GM19467 (cell line): Measurements from ENCODE around the gene CDH15.
A peak's percentile ranks its signal among the peaks of the same experiment; 100 is the strongest.
"Not testable (repeated sequence)": the region's sequence is repeated elsewhere in the genome, so short reads cannot be mapped to it uniquely, and the experiment has no call there.

Source experiments
- ATAC-seq: cut with Tn5 transposase; IDR thresholded peaks from one replicate; pipeline ENCODE4 v1.9.1; 2021; ENCODE audit warnings: mild to moderate bottlenecking, moderate library complexity; ENCODE audit not compliant: unreplicated experiment

CDH15 gene

GRCh38 chr16:89155851-89156739 is 15.5 kb upstream of the CDH15 start:
- ATAC-seq: no peak

- no peak for ATAC-seq
Observed at GRCh38 chr16:89156740-89157645, 14.6 kb upstream of the CDH15 start.

DNA sequence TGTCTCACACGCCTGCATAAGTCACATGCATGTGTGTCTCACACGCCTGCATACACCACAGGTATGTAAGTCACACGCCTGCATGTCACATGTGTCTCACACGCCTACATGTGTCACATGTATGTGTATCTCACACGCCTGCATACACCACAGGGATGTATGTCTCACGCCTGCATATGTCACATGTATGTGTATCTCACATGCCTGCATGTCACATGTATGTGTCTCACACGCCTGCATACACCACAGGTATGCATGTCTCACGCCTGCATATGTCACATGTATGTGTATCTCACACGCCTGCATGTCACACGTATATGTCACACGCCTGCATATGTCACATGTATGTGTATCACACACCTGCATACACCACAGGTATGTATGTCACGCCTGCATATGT is 13.8 kb upstream of the CDH15 start:
- no peak for ATAC-seq

DNA sequence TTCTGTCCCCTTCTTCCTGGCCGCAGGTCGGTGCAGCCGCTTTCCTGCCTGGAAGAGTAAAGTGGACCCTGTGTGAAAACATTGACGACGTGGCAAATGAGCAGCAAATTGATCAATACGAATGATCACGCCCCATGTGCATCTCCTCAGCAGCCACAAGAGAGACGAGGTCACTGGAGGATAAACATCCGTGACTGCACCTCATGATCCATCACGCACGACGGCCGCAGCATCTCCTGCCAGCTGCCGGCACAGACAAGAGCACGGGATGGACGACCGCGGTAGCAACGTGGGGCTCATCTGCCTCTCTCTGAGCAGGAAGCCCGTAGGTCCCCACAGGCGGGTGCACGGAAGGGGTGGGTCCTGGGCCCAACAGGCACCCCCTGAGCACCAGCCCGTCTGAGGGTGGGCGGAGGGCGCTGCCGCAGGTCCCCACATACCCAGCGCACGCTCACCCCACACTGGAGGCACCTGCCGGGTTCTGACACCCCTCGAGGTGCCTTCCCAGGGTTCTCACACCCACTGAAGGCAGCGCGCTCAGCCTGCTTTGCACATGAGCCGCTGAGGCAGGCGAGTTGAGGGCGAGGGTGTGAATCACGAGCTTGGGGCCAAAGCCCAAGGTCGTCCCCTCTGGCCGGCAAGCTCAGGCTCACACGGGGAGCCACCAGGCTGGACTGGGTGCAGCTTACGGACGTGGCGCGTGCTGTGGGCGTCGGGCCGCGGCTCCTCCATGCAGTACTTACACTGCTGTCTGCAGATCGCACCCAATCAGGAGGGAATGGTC is 12.3 kb upstream of the CDH15 start:
- ATAC-seq: no peak

- no peak for ATAC-seq
Observed at GRCh38 chr16:89159850-89160354, 11.6 kb upstream of the CDH15 start.

DNA sequence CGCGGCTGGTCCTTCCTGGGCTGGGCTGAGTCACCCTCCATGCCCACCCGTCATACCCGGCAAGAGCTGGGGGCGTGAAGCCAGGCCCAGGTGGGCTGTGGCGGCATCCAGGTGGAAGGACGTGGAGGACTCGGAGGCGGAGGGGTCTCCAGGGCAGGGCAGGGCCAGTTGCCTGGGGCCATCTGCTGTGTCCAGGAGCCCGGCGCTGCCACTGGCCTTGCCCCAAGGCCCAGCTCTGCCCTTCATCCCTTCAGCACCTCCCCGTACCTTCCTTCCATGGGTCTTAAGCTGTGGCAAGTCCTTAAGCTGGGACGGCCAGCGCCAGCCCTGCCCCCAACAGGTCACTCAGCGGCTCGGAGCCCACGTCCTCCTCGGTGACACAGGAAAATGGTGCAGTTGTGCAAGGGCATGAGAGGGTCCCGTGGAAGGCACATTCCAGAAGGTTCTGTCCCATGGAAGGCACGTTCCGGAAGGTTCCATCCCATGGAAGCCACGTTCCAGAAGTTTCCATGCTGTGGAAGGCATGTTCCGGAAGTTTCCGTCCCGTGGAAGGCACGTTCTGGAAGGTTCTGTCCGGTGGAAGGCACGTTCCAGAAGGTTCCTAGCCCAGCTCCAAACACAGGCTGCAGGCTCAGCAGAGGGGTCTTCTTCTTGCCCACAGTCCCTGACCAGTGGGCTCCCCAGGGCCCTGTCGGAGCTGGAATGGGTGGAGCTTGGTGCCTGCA is 10.4 kb upstream of the CDH15 start:
- no peak for ATAC-seq

GRCh38 chr16:89161763-89162713 is 9.5 kb upstream of the CDH15 start:
- ATAC-seq: no peak

DNA sequence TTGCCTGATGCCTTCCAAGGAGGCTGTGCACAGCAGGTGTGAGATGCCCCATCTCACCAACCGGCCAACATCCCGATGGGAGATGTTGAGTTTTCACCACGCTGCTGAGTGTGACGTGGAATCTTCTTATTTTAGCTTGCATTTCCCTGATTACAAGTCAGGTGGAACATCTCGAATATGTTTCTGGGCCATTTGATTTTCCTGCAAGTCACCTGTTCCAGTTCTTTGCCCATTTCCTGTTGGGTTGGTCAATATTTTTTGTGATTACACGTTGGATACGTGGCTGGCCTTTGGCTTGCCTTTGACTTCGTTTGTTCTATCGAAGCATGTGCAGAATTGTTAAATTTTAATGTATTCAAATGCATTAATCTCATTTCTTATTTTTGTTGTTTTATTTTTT is 8.3 kb upstream of the CDH15 start:
- no peak for ATAC-seq

- no peak for ATAC-seq
Observed at GRCh38 chr16:89164436-89164835, 7.1 kb upstream of the CDH15 start.

DNA sequence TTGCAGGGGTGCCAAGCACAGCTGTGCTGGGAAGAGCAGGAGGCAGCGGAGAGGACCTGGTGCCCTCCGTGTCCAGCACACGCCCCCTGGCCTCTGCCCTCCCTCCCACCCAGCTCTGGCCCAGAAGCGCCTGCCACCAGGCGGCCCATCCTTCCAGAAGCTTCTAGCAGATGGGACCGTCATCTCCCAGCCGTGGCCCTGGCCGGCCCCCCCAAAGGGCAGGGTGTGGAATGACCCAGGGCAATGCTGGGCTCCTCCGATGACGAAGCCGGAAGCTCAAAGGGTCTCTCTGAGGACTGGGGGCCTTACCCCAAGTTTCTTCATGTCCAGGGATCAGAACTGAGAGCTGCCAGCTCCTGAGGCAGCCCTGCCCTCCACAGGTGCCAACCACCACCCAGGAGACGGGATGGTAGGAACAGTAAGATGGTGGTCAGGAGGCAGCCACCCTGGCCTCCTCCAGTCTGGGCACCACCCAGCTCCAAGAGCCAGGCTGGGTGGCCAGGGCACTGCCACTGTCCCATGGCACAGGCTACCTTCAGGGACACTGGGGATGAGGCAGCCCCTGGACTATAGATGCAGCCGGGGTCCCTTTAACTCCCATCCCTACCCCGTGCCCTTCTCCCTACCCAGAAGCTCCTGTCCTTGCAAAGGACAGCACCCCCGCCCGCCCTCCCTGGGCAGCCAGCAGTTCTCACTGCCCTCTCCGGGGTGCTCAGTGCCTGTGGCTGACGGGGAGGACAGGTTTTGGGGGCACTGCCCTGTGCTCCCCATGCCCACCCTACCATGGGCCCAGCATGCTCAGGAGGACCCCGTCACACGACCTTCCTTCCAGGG is 6.5 kb upstream of the CDH15 start:
- ATAC-seq: no peak

- not testable (repeated sequence) for ATAC-seq
Observed at GRCh38 chr16:89165681-89165979, 5.9 kb upstream of the CDH15 start.

DNA sequence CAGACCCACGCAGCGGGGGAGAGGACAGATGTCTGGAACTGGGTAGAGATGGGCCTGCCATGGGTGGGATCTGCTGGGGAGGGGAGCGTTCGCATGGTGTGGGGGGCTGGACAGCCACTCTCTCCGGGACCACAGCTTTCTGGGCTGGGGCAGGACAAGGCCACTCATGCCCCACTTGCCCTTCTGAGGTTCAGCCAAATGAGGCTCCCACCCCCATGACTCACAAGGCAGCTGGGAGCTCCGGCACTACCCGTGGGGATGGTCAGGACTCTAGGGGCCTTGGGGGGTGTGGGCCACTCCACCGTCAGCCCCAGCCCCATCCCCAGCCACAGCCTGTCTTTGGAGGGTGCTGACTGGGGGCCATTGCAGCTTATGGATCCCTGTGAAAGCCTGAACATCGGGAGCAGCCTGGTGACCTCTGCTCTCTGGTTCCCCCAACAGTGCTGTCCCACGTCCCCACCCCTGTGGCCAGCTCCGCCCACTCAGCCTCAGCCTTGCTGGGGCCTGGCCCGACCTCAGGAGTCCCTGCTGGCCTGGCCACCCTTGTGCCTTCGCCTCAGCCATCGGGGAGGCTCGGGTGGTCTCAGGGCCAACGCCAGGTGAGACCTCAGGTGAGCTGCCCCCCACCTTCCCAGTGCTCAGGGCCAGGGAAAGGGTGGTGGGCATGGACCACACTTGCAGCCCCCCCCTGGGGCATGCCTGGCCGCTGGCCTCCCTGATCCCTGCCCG is 4.7 kb upstream of the CDH15 start:
- ATAC-seq: no peak

DNA sequence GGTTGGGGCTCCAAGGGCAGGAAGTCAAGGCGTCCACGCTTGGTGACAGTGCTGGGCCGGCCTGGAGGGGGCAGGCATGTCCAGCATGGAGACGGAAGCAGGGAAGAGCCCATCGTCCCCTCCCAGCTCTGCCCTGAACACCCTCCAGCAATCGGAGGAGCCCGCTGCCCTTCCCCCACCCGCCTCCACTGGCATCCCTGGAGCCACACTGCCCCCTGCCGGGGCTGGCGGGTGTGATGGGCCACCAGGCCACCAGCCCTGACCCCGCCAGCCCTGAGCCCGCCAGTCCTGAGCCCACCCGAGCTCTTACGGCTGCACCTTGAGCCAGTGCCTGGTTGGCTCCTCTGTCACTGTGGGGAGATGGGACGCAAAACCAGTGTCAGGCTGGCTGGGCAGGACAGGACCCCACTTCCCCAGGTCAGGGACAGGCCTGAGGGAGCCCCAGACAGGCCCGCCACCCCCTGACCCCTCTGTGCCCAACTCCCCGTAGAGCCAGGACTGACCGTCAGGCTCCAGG is 4.1 kb upstream of the CDH15 start:
- no peak for ATAC-seq

- ATAC-seq: no peak
Observed at GRCh38 chr16:89168381-89169189, 3.0 kb upstream of the CDH15 start.

DNA sequence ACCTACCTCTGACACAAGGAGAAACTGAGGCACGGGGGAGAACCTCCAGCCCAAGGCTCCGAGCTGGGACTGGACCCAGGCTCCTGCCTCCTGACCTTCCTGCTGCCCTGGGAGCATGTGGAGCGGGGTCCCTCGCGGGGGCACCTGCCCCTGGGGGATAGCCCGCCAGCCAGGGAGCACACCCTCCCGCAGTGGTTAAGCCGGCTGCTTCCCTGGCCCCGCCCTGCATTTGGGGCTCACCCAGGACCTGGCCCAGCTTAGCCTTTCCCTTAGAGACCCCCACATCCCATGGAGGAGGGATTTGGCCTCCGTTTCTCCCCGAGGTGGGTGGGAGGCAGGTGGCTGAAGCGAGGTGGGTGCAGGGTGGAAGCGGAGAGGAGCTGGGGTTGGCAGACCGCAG is 1.8 kb upstream of the CDH15 start:
- ATAC-seq: no peak

DNA sequence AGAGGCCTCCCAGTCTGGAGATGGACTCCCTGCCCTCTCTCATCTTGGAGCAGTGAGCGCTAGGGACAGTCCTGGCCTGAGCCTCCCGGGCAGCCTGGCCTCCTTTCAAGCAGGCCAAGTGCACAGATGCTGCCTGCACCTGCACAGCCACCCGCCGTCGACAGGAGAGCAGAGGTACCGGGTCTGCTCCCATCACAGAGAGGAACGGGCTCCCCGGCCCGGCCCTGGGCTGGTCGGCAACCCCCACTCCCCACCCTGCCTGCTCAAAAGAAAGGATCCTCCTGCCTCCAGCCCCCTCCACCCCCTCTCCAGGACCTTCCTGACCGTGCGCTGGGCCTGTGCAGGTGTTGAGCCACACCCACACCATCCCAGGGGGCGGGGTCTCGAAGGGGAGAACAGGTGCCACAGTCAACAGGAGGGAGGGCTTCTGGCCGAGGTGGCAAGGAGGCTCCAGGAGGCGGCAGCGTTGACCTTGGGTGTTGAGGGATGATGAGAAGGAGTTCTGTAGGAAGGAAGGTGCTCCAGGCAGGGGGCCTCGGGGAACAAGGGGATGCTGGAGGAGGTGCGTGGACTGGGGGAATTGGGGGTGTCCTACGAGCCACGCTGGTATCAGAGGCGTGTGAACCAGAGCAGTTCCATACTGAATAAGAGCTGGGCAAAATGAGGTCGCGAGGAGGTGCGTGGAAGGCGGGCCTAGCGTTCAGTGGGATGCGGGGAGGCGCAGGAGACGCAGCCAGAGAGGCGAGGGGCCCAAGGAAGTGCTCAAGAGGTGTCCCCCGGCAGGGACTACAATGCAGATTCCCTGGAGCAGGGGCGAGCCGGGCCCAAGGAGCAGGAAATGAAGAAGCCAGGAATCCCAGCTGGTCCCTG is 967 bp upstream of the CDH15 start:
- ATAC-seq: peak; percentile 3
